Measurements from ENCODE around the gene MST1. TPM values are rescaled to one million over a fixed set of nuclear protein-coding genes. Genes with fewer than 3 reads are reported as not detected.

Gene MST1
- total RNA-seq, 1 experiment from 2014 or later = 3.3 TPM

- H3K36me3 ChIP-seq = no peaks in the 10 kb centered on the region
- no peak overlapping the region for H3K27ac ChIP-seq
- no peaks in the 10 kb centered on the region for H3K4me1 ChIP-seq
- no peak overlapping the region for H3K4me3 ChIP-seq
- H3K27me3 ChIP-seq = no peaks in the 10 kb centered on the region
- no peaks in the 10 kb centered on the region for H3K9me3 ChIP-seq (replicated peaks)
- DNase-seq = no peak
These were observed 23.3 kb downstream of the MST1 start for GRCh38 chr3:49665822-49666519.

DNA sequence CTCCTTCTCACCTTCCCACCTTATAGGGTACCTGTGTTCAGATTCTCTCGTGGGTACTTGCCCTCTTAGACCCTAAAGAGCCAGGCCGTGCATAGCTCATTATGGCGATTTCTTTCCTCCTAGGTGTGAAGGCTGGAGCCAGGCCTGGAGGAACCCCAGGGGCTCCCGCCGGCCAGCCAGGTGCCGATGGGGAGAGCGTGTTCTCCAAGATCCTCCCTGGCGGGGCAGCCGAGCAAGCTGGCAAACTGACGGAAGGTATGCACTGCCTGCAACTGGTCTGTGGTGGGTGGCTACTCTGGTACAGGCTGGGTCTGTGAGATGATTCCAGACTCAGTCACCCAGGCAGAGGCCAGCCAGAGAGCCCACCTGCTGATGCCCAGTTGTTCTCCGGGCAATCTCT lies 25.0 kb downstream of the MST1 start:
- H3K9me3 ChIP-seq (replicated peaks) = no peaks in the 10 kb centered on the region
- H3K36me3 ChIP-seq = no peaks in the 10 kb centered on the region
- no peak for DNase-seq

GRCh38 chr3:49663831-49664230 lies 25.4 kb downstream of the MST1 start:
- H3K27me3 ChIP-seq = no peaks in the 10 kb centered on the region
- no peaks in the 10 kb centered on the region for H3K9me3 ChIP-seq (replicated peaks)
- no peak overlapping the region for H3K4me3 ChIP-seq
- H3K36me3 ChIP-seq = no peaks in the 10 kb centered on the region
- no peaks in the 10 kb centered on the region for H3K4me1 ChIP-seq
- no peak for DNase-seq
- no peak overlapping the region for H3K27ac ChIP-seq

More for the DNA sequence above, 25.0 kb downstream of the MST1 start:
- Histone ChIP-seq H3K4me1 (no peaks in the 10 kb centered on the region), H3K4me3 (no peak overlapping the region), H3K27me3 (no peaks in the 10 kb centered on the region), H3K27ac (no peak overlapping the region)

GRCh38 chr3:49662720-49663413 lies 26.4 kb downstream of the MST1 start:
- Histone ChIP-seq H3K4me1 (no peaks in the 10 kb centered on the region), H3K4me3 (no peak overlapping the region), H3K27me3 (no peaks in the 10 kb centered on the region), H3K9me3 (replicated peaks) (no peaks in the 10 kb centered on the region), H3K36me3 (no peaks in the 10 kb centered on the region), H3K27ac (no peak overlapping the region)
- no peak for DNase-seq

DNA sequence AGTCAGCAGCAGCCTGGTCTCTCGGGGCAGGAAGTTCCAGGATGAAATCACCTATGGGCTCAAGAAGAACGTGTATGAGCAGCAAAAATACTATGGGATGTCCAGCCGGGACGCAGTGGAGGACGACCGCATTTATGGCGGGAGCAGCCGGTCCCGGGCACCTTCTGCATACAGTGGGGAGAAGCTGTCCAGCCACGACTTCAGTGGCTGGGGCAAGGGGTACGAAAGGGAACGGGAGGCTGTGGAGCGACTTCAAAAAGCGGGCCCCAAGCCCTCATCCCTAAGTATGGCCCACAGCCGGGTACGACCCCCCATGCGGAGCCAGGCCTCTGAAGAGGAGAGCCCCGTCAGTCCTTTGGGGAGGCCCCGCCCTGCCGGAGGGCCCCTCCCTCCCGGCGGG lies 27.3 kb downstream of the MST1 start:
- Histone ChIP-seq H3K4me3 (no peak overlapping the region), H3K36me3 (no peaks in the 10 kb centered on the region), H3K27me3 (no peaks in the 10 kb centered on the region), H3K4me1 (no peaks in the 10 kb centered on the region), H3K27ac (no peak overlapping the region), H3K9me3 (replicated peaks) (no peaks in the 10 kb centered on the region)
- no peak for DNase-seq

- H3K9me3 ChIP-seq (replicated peaks) = no peaks in the 10 kb centered on the region
- H3K4me3 ChIP-seq = no peak overlapping the region
- no peaks in the 10 kb centered on the region for H3K27me3 ChIP-seq
- no peaks in the 10 kb centered on the region; the same call in 1 of the 2 replicates for H3K4me1 ChIP-seq
- no peak for DNase-seq
- H3K27ac ChIP-seq = no peak overlapping the region
- no peaks in the 10 kb centered on the region for H3K36me3 ChIP-seq
These were observed 28.0 kb downstream of the MST1 start for GRCh38 chr3:49661281-49661680.

- no peaks in the 10 kb centered on the region for H3K36me3 ChIP-seq
- H3K4me1 ChIP-seq = no peaks in the 10 kb centered on the region; the same call in 1 of the 2 replicates
- no peak overlapping the region for H3K4me3 ChIP-seq
- no peaks in the 10 kb centered on the region for H3K9me3 ChIP-seq (replicated peaks)
- H3K27me3 ChIP-seq = no peaks in the 10 kb centered on the region
- no peak for DNase-seq
- no peak overlapping the region for H3K27ac ChIP-seq
These were observed 29.5 kb downstream of the MST1 start for GRCh38 chr3:49659756-49660155.

DNA sequence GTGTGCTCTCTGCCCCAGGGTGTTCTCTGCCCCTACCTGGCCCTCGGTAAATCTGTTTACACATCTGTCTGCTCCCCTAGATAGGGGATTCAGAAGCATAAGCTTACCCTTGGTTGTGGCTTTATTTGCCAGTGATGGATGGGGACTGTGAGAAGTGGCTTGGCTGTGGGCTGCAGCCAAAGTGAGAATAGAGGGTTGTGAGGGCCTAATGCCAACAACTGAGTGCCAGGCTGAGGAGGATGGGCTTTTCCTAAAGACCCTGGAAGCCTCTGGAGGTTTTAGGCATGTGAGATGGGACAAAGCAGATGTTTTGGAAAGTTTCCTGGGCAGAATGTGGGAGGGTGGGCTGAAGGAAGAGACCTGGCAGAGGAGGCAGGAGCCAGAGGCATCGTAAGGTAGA lies 30.6 kb downstream of the MST1 start:
- Histone ChIP-seq H3K4me3 (no peak overlapping the region), H3K27me3 (no peaks in the 10 kb centered on the region)

GRCh38 chr3:49657208-49657915 lies 31.9 kb downstream of the MST1 start:
- no peaks in the 10 kb centered on the region for H3K9me3 ChIP-seq (replicated peaks)
- H3K4me3 ChIP-seq = no peak overlapping the region
- no peaks in the 10 kb centered on the region for H3K27me3 ChIP-seq
- no peaks in the 10 kb centered on the region; the same call in 1 of the 2 replicates for H3K4me1 ChIP-seq
- no peaks in the 10 kb centered on the region for H3K36me3 ChIP-seq
- no peak for DNase-seq
- H3K27ac ChIP-seq = no peak overlapping the region

More for the DNA sequence above, 30.6 kb downstream of the MST1 start:
- H3K9me3 ChIP-seq (replicated peaks) = no peaks in the 10 kb centered on the region
- DNase-seq = no peak
- H3K27ac ChIP-seq = no peak overlapping the region
- no peaks in the 10 kb centered on the region for H3K36me3 ChIP-seq
- H3K4me1 ChIP-seq = no peaks in the 10 kb centered on the region; the same call in 1 of the 2 replicates

- Histone ChIP-seq H3K27ac (no peak overlapping the region), H3K27me3 (no peaks in the 10 kb centered on the region), H3K4me3 (no peak overlapping the region), H3K9me3 (replicated peaks) (no peaks in the 10 kb centered on the region), H3K4me1 (no peaks in the 10 kb centered on the region; the same call in 1 of the 2 replicates), H3K36me3 (no peaks in the 10 kb centered on the region)
- DNase-seq = peak; percentile 54 to 58
These were observed 32.6 kb downstream of the MST1 start for GRCh38 chr3:49656541-49657112.

GRCh38 chr3:49655731-49656285 lies 33.5 kb downstream of the MST1 start:
- Histone ChIP-seq H3K27me3 (no peaks in the 10 kb centered on the region), H3K9me3 (replicated peaks) (no peaks in the 10 kb centered on the region), H3K36me3 (no peaks in the 10 kb centered on the region), H3K4me3 (no peak overlapping the region), H3K4me1 (no peaks in the 10 kb centered on the region; the same call in 1 of the 2 replicates), H3K27ac (no peak overlapping the region)
- no peak for DNase-seq

DNA sequence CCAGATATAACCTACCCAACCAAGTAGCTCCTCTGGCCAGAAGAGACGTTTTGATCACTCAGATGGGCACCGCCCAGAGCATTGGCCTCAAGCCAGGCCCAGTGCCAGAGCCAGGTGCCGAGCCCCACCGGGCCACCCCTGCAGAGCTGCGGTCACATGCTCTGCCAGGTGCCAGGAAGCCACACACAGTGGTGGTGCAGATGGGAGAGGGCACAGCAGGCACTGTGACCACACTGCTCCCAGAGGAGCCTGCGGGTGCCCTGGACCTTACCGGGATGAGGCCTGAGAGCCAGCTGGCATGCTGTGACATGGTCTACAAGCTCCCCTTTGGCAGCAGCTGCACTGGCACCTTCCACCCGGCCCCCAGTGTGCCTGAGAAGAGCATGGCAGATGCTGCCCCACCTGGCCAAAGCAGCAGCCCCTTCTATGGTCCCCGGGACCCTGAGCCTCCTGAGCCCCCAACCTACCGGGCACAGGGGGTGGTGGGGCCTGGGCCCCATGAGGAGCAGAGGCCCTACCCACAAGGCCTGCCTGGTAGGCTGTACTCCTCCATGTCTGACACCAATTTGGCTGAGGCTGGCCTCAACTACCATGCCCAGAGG lies 34.2 kb downstream of the MST1 start:
- Histone ChIP-seq H3K36me3 (no peaks in the 10 kb centered on the region), H3K27me3 (no peaks in the 10 kb centered on the region), H3K4me1 (no peaks in the 10 kb centered on the region; the same call in 1 of the 2 replicates), H3K27ac (no peak overlapping the region), H3K9me3 (replicated peaks) (no peaks in the 10 kb centered on the region), H3K4me3 (no peak overlapping the region)
- no peak for DNase-seq

DNA sequence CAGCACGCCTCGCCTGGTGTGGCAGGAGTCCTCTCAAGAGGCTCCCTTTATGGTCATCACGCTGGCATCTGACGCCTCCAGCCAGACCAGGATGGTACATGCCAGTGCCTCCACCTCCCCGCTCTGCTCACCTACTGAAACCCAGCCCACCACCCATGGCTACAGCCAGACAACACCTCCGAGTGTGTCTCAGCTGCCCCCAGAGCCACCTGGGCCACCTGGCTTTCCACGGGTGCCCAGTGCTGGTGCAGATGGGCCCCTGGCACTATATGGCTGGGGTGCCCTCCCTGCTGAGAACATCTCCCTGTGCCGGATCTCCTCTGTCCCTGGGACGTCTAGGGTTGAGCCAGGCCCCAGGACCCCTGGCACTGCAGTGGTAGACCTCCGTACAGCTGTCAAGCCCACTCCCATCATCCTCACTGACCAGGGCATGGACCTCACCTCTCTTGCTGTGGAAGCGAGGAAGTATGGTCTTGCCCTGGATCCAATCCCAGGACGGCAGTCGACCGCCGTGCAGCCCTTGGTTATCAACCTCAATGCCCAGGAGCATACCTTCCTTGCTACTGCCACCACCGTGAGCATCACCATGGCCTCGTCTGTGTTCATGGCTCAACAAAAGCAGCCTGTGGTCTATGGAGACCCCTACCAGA lies 35.0 kb downstream of the MST1 start:
- H3K4me1 ChIP-seq = no peaks in the 10 kb centered on the region; the same call in 1 of the 2 replicates
- no peaks in the 10 kb centered on the region for H3K36me3 ChIP-seq
- no peak for DNase-seq
- H3K27ac ChIP-seq = no peak overlapping the region
- no peaks in the 10 kb centered on the region for H3K27me3 ChIP-seq
- H3K9me3 ChIP-seq (replicated peaks) = no peaks in the 10 kb centered on the region
- no peak overlapping the region for H3K4me3 ChIP-seq

GRCh38 chr3:49653621-49654020 lies 35.7 kb downstream of the MST1 start:
- H3K9me3 ChIP-seq (replicated peaks) = no peaks in the 10 kb centered on the region
- H3K36me3 ChIP-seq = no peaks in the 10 kb centered on the region
- no peak overlapping the region for H3K27ac ChIP-seq
- DNase-seq = no peak
- H3K27me3 ChIP-seq = no peaks in the 10 kb centered on the region
- H3K4me3 ChIP-seq = no peak overlapping the region
- H3K4me1 ChIP-seq = no peaks in the 10 kb centered on the region; the same call in 1 of the 2 replicates

All from SJCRH30 (cell line).